Stimulated activated effector memory CD8-positive, alpha-beta T cell treated with anti-CD3 and anti-CD28 coated beads, Interleukin-12 subunit alpha, Interleukin-12 subunit beta, amount 100 ng/mL, for 72 hours (primary cell): ENCODE measurements around the gene CRYBG2.
"Not testable (repeated sequence)": the region's sequence is repeated elsewhere in the genome, so short reads cannot be mapped to it uniquely, and the experiment has no call there.

ENCODE experiments used
- ATAC-seq: fragments of 150-1000 bp; cut with Tn5 transposase; 2 replicates; pipeline ENCODE4 v1.10.0; 2021
- DNase-seq, 2 donors: peaks; one replicate each; pipeline ENCODE4 v3.0.0; 2021 to 2022; ENCODE audit warnings: low spot score in 2 of 2
- H3K27ac Mint-ChIP-seq: one replicate; pipeline ENCODE4 v1.8.0; 2022; ENCODE audit warnings: mild to moderate bottlenecking, mixed read lengths
- H3K36me3 Mint-ChIP-seq: one replicate; pipeline ENCODE4 v1.8.0; 2022; ENCODE audit warnings: mild to moderate bottlenecking, mixed read lengths
- H3K4me1 Mint-ChIP-seq: one replicate; pipeline ENCODE4 v1.8.0; 2022; ENCODE audit warnings: mixed read lengths
- H3K4me3 Mint-ChIP-seq: one replicate; pipeline ENCODE4 v1.8.0; 2022; ENCODE audit warnings: mild to moderate bottlenecking, mixed read lengths
- H3K9me3 Mint-ChIP-seq: one replicate; pipeline ENCODE4 v1.8.0; 2022; ENCODE audit warnings: mixed read lengths

CRYBG2 gene

GRCh38 chr1:26353976-26354820 lies at the start of gene CRYBG2:
CRYBG2 (minus strand) TSS chr1:26354130; CDS start chr1:26346657, 7,473 bp downstream.
- H3K4me3 Mint-ChIP-seq: no peak within 1 kb of the TSS
- no peaks in the 10 kb centered on the region for H3K36me3 Mint-ChIP-seq
- H3K27ac Mint-ChIP-seq: peak within 1 kb of the TSS; percentile 79
- no peaks in the 10 kb centered on the region for H3K9me3 Mint-ChIP-seq
- DNase-seq (no peak), ATAC-seq (no peak)
- peaks cover 20% of the 10 kb centered on the region for H3K4me1 Mint-ChIP-seq

GRCh38 chr1:26403656-26404055 lies 49.7 kb upstream of the CRYBG2 start:
- DNase-seq (no peak), ATAC-seq (no peak)
- no peak overlapping the region for H3K4me3 Mint-ChIP-seq
- H3K27ac Mint-ChIP-seq: no peak overlapping the region
- H3K4me1 Mint-ChIP-seq: peaks cover 3% of the 10 kb centered on the region
- H3K36me3 Mint-ChIP-seq: no peaks in the 10 kb centered on the region
- H3K9me3 Mint-ChIP-seq: no peaks in the 10 kb centered on the region

GRCh38 chr1:26401891-26402290 lies 48.0 kb upstream of the CRYBG2 start:
- ATAC-seq: no peak
- no peak overlapping the region for H3K4me3 Mint-ChIP-seq

GRCh38 chr1:26399034-26399433 lies 45.1 kb upstream of the CRYBG2 start:
- Mint-ChIP-seq H3K4me3 (no peak overlapping the region), H3K27ac (no peak overlapping the region), H3K9me3 (no peaks in the 10 kb centered on the region), H3K4me1 (peaks cover 5% of the 10 kb centered on the region), H3K36me3 (no peaks in the 10 kb centered on the region)
- ATAC-seq (no peak), DNase-seq (no peak)

More at GRCh38 chr1:26401891-26402290, 48.0 kb upstream of the CRYBG2 start:
- Mint-ChIP-seq H3K36me3 (no peaks in the 10 kb centered on the region), H3K4me1 (no peaks in the 10 kb centered on the region), H3K27ac (no peak overlapping the region), H3K9me3 (no peaks in the 10 kb centered on the region)
- DNase-seq: no peak

- H3K4me1 Mint-ChIP-seq: peaks cover 13% of the 10 kb centered on the region
- no peaks in the 10 kb centered on the region for H3K9me3 Mint-ChIP-seq
- no peak overlapping the region for H3K4me3 Mint-ChIP-seq
- no peak overlapping the region for H3K27ac Mint-ChIP-seq
- no peaks in the 10 kb centered on the region for H3K36me3 Mint-ChIP-seq
- ATAC-seq (no peak), DNase-seq (no peak)
Observed at GRCh38 chr1:26395754-26396153, 41.8 kb upstream of the CRYBG2 start.

- peaks cover 40% of the 10 kb centered on the region for H3K4me1 Mint-ChIP-seq
- no peaks in the 10 kb centered on the region for H3K9me3 Mint-ChIP-seq
- no peaks in the 10 kb centered on the region for H3K36me3 Mint-ChIP-seq
- DNase-seq (no peak), ATAC-seq (peak; percentile 70)
- no peak overlapping the region for H3K4me3 Mint-ChIP-seq
- H3K27ac Mint-ChIP-seq: peak overlapping the region; percentile 55
Observed at GRCh38 chr1:26391450-26391849, 37.5 kb upstream of the CRYBG2 start.

GRCh38 chr1:26389604-26390247 lies 35.8 kb upstream of the CRYBG2 start:
- peaks cover 47% of the 10 kb centered on the region for H3K4me1 Mint-ChIP-seq
- no peaks in the 10 kb centered on the region for H3K9me3 Mint-ChIP-seq
- no peak overlapping the region for H3K4me3 Mint-ChIP-seq
- no peak overlapping the region for H3K27ac Mint-ChIP-seq
- ATAC-seq (no peak), DNase-seq (no peak)
- no peaks in the 10 kb centered on the region for H3K36me3 Mint-ChIP-seq

GRCh38 chr1:26388791-26389445 lies 35.0 kb upstream of the CRYBG2 start:
- Mint-ChIP-seq H3K36me3 (no peaks in the 10 kb centered on the region), H3K27ac (no peak overlapping the region), H3K9me3 (no peaks in the 10 kb centered on the region), H3K4me1 (peaks cover 55% of the 10 kb centered on the region), H3K4me3 (no peak overlapping the region)
- ATAC-seq: peak; percentile 83
- DNase-seq: no peak

GRCh38 chr1:26387447-26387846 lies 33.5 kb upstream of the CRYBG2 start:
- peak; percentile 44 for ATAC-seq
- Mint-ChIP-seq H3K4me3 (no peak overlapping the region), H3K27ac (no peak overlapping the region), H3K36me3 (no peaks in the 10 kb centered on the region), H3K9me3 (no peaks in the 10 kb centered on the region), H3K4me1 (peaks cover 56% of the 10 kb centered on the region)
- no peak for DNase-seq

GRCh38 chr1:26385063-26385462 lies 31.1 kb upstream of the CRYBG2 start:
- not testable (repeated sequence) for H3K9me3 Mint-ChIP-seq, H3K27ac Mint-ChIP-seq, H3K36me3 Mint-ChIP-seq, DNase-seq, ATAC-seq, H3K4me3 Mint-ChIP-seq
- peaks cover 48% of the 10 kb centered on the region for H3K4me1 Mint-ChIP-seq

GRCh38 chr1:26384076-26384475 lies 30.1 kb upstream of the CRYBG2 start:
- Mint-ChIP-seq H3K36me3 (no peaks in the 10 kb centered on the region), H3K27ac (no peak overlapping the region), H3K4me3 (peak overlapping the region; percentile 27), H3K4me1 (peaks cover 39% of the 10 kb centered on the region), H3K9me3 (no peaks in the 10 kb centered on the region)
- DNase-seq: no peak
- ATAC-seq: peak; percentile 72

- Mint-ChIP-seq H3K9me3 (no peaks in the 10 kb centered on the region), H3K4me1 (peaks cover 53% of the 10 kb centered on the region), H3K4me3 (peak overlapping the region; percentile 54), H3K27ac (no peak overlapping the region), H3K36me3 (peaks cover 11% of the 10 kb centered on the region)
- DNase-seq (no peak), ATAC-seq (no peak)
Observed at GRCh38 chr1:26378879-26379251, 24.9 kb upstream of the CRYBG2 start.

- H3K27ac Mint-ChIP-seq: peak overlapping the region; percentile 35
- DNase-seq (peak; percentile 58 to 84), ATAC-seq (peak; percentile 99)
- H3K36me3 Mint-ChIP-seq: peaks cover 13% of the 10 kb centered on the region
- peaks cover 58% of the 10 kb centered on the region for H3K4me1 Mint-ChIP-seq
- H3K4me3 Mint-ChIP-seq: peak overlapping the region; percentile 54
- no peaks in the 10 kb centered on the region for H3K9me3 Mint-ChIP-seq
Observed at GRCh38 chr1:26378088-26378878, 24.4 kb upstream of the CRYBG2 start.

- DNase-seq (no peak), ATAC-seq (no peak)
- Mint-ChIP-seq H3K36me3 (peaks cover 19% of the 10 kb centered on the region), H3K9me3 (no peaks in the 10 kb centered on the region), H3K27ac (no peak overlapping the region), H3K4me3 (no peak overlapping the region), H3K4me1 (peaks cover 73% of the 10 kb centered on the region)
Observed at GRCh38 chr1:26376050-26376449, 22.1 kb upstream of the CRYBG2 start.

- Mint-ChIP-seq H3K36me3 (peaks cover 19% of the 10 kb centered on the region), H3K9me3 (no peaks in the 10 kb centered on the region), H3K4me1 (peaks cover 82% of the 10 kb centered on the region), H3K4me3 (peak overlapping the region; percentile 48), H3K27ac (no peak overlapping the region)
- DNase-seq (no peak), ATAC-seq (no peak)
Observed at GRCh38 chr1:26375081-26375480, 21.2 kb upstream of the CRYBG2 start.
